HL-60 (cell line): ENCODE data around the gene BTBD2.

ENCODE experiments used
- DNase-seq, 2 experiments: peaks; one replicate each; pipeline ENCODE4 v3.0.0-alpha.2; 2010 to 2020; ENCODE audit warnings: low read depth in 1 of 2, low spot score in 1 of 2
- H3K27ac ChIP-seq: fragments of 250-450 bp; sonication (Bioruptor Pico); replicated peaks from 2 replicates; pipeline ENCODE4 v1.5.1; 2020; ENCODE audit warnings: mild to moderate bottlenecking, moderate library complexity
- H3K27me3 ChIP-seq: fragments of 250-450 bp; sonication (Bioruptor Pico); 2 replicates; pipeline ENCODE4 v1.5.1; 2021; ENCODE audit warnings: mild to moderate bottlenecking, moderate library complexity; ENCODE audit not compliant: insufficient read depth, poor library complexity, severe bottlenecking
- H3K4me3 ChIP-seq: replicated peaks from 2 replicates; pipeline ENCODE4 v1.5.1; 2011; ENCODE audit warnings: mild to moderate bottlenecking, control low read depth, low read length; ENCODE audit not compliant: insufficient read depth
- GABPA ChIP-seq: IDR thresholded peaks from 2 replicates; pipeline ENCODE4 v1.6.1; 2012; ENCODE audit warnings: low read depth
- POLR2AphosphoS5 ChIP-seq: IDR thresholded peaks from 2 replicates; pipeline ENCODE4 v1.6.1; 2012; ENCODE audit warnings: low read depth
- SPI1 ChIP-seq: IDR thresholded peaks from 2 replicates; pipeline ENCODE4 v1.6.1; 2012; ENCODE audit warnings: low read depth, mild to moderate bottlenecking, borderline replicate concordance
- TF ChIP-seq, protein P1 (sequence below): IDR thresholded peaks from 2 replicates; pipeline ENCODE4 v1.6.1; 2012; ENCODE audit warnings: low read depth; ENCODE audit not compliant: insufficient replicate concordance
- TF ChIP-seq, protein P2 (sequence below): IDR thresholded peaks from one replicate; pipeline ENCODE4 v1.5.1; 2011; ENCODE audit warnings: low read length, control low read depth, inconsistent platforms; ENCODE audit not compliant: insufficient read depth

The BTBD2 gene

DNA sequence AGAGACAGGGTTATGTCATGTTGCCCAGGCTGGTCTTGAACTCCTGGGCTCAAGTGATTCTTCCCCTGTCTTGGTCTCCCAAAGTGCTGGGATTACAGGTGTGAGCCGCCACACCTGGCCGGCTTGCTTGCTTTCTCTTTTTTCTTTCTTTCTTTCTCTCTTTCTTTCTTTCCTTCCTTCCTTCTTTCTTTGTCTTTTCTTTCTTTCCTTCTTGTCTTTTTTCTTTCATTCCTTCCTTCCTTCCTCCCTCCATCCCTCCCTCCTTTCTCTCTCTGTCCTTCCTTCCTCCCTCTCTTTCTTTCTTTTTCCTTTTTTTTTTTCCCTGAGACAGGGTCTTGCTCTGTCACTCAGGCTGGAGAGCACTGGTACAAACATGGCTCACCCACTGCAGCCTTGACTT lies 6.8 kb upstream of the BTBD2 start:
- Histone ChIP-seq H3K4me3 (no peak overlapping the region), H3K27me3 (no peaks in the 10 kb centered on the region), H3K27ac (no peak overlapping the region)
- TF ChIP-seq, protein P1, sequence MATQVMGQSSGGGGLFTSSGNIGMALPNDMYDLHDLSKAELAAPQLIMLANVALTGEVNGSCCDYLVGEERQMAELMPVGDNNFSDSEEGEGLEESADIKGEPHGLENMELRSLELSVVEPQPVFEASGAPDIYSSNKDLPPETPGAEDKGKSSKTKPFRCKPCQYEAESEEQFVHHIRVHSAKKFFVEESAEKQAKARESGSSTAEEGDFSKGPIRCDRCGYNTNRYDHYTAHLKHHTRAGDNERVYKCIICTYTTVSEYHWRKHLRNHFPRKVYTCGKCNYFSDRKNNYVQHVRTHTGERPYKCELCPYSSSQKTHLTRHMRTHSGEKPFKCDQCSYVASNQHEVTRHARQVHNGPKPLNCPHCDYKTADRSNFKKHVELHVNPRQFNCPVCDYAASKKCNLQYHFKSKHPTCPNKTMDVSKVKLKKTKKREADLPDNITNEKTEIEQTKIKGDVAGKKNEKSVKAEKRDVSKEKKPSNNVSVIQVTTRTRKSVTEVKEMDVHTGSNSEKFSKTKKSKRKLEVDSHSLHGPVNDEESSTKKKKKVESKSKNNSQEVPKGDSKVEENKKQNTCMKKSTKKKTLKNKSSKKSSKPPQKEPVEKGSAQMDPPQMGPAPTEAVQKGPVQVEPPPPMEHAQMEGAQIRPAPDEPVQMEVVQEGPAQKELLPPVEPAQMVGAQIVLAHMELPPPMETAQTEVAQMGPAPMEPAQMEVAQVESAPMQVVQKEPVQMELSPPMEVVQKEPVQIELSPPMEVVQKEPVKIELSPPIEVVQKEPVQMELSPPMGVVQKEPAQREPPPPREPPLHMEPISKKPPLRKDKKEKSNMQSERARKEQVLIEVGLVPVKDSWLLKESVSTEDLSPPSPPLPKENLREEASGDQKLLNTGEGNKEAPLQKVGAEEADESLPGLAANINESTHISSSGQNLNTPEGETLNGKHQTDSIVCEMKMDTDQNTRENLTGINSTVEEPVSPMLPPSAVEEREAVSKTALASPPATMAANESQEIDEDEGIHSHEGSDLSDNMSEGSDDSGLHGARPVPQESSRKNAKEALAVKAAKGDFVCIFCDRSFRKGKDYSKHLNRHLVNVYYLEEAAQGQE = no peak
- no peak for TF ChIP-seq GABPA
- TF ChIP-seq, protein P2, sequence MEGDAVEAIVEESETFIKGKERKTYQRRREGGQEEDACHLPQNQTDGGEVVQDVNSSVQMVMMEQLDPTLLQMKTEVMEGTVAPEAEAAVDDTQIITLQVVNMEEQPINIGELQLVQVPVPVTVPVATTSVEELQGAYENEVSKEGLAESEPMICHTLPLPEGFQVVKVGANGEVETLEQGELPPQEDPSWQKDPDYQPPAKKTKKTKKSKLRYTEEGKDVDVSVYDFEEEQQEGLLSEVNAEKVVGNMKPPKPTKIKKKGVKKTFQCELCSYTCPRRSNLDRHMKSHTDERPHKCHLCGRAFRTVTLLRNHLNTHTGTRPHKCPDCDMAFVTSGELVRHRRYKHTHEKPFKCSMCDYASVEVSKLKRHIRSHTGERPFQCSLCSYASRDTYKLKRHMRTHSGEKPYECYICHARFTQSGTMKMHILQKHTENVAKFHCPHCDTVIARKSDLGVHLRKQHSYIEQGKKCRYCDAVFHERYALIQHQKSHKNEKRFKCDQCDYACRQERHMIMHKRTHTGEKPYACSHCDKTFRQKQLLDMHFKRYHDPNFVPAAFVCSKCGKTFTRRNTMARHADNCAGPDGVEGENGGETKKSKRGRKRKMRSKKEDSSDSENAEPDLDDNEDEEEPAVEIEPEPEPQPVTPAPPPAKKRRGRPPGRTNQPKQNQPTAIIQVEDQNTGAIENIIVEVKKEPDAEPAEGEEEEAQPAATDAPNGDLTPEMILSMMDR = no peak
- TF ChIP-seq SPI1 = no peak
- TF ChIP-seq POLR2AphosphoS5 = no peak
- no peak for DNase-seq

DNA sequence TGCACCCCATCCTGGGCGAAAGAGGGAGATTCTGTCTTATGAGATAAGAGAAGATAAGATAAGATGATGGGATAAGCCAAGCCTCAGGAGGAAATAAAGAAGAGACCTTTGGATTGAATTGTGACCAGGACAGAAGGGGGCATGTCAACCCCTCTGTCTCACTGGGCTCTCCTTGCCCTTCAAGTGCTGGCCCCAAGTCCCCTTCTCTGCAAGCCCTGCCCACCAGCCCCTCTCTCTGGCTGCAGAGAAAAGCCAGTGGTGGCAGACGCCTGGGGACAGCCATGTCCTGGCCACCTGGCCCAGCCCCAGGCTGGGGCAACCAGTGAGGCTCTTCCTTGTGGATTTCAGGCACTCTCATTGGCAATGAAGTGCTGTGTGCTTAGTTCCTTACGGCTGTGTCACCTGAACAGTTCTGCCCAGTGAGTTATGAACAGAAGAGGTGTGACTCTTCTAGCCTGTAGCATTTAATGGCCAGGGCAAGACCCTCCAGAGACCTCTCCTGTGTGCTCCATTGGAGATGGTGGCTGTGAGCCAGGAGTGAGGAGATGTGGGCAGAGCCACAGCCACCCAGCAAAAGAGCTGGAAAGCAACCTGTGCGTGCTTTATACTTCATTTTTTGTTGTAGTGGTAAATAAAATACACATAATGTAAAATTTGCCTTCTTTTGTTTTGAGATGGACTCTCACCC lies 6.1 kb upstream of the BTBD2 start:
- no peaks in the 10 kb centered on the region for H3K27me3 ChIP-seq
- no peak overlapping the region for H3K27ac ChIP-seq
- TF ChIP-seq GABPA (no peak), SPI1 (no peak), POLR2AphosphoS5 (no peak)
- TF ChIP-seq, protein P1 = no peak
- TF ChIP-seq, protein P2 = no peak

DNA sequence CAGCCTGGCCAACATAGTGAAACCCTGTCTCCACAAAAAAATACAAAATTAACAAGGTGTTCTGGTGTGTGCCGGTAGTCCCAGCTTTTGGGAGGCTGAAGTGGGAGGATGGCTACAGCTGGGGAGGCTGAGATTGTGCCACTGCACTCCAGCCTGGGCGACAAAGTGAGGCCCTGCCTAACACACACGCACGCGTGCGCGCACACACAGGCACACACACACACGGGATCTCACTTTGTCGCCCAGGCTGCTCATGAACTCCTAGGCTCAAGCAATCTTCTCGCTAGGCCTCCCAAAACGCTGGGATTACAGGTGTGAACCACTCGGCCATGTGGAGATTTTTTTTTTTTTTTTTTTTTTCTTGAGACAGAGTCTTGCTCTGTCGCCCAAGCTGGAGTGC lies 3.2 kb upstream of the BTBD2 start:
- no peaks in the 10 kb centered on the region for H3K27me3 ChIP-seq
- TF ChIP-seq POLR2AphosphoS5 = no peak
- TF ChIP-seq, protein P2 = no peak
- H3K27ac ChIP-seq = no peak overlapping the region
- H3K4me3 ChIP-seq = no peak overlapping the region
- no peak for DNase-seq

More for the DNA sequence above, 6.1 kb upstream of the BTBD2 start:
- H3K4me3 ChIP-seq = no peak overlapping the region
- no peak for DNase-seq
